NCI-H2227 (cell line): ENCODE results near the gene GPLD1.
"Not testable (repeated sequence)": the region's sequence is repeated elsewhere in the genome, so short reads cannot be mapped to it uniquely, and the experiment has no call there.

Experiments
- DNase-seq: peaks from one replicate; lab custom pipeline; 2025; ENCODE audit not compliant: unreplicated experiment; lab: John Stamatoyannopoulos, UW

The GPLD1 gene

GRCh38 chr6:24415753-24416152 is 73.6 kb downstream of the GPLD1 start:
- no peak for DNase-seq

- not testable (repeated sequence) for DNase-seq
Measured at GRCh38 chr6:24414531-24414930, 74.8 kb downstream of the GPLD1 start.

- DNase-seq, result no peak
Measured at GRCh38 chr6:24412294-24412693, 77.1 kb downstream of the GPLD1 start.

GRCh38 chr6:24410622-24411021 is 78.8 kb downstream of the GPLD1 start:
- no peak for DNase-seq

GRCh38 chr6:24408719-24409410 is 80.5 kb downstream of the GPLD1 start:
- DNase-seq, result no peak

- no peak for DNase-seq
Measured at GRCh38 chr6:24405262-24405661, 84.1 kb downstream of the GPLD1 start.

GRCh38 chr6:24403501-24403824 is 85.9 kb downstream of the GPLD1 start:
- DNase-seq, result no peak

GRCh38 chr6:24402697-24403500 is 86.5 kb downstream of the GPLD1 start, which contains the start of gene MRS2:
TSS of gene MRS2 (plus strand) at chr6:24402936. CDS start at chr6:24403047, 111 bp downstream.
- peak; percentile 84 for DNase-seq

GRCh38 chr6:24401458-24401857 is 87.9 kb downstream of the GPLD1 start:
- no peak for DNase-seq

GRCh38 chr6:24400045-24401039 is 89.0 kb downstream of the GPLD1 start:
- DNase-seq, result not testable (repeated sequence)

- DNase-seq, result no peak
Measured at GRCh38 chr6:24397631-24398030, 91.7 kb downstream of the GPLD1 start.

- no peak for DNase-seq
Measured at GRCh38 chr6:24396824-24397223, 92.6 kb downstream of the GPLD1 start.

GRCh38 chr6:24394780-24395437 is 94.5 kb downstream of the GPLD1 start:
- no peak for DNase-seq

- no peak for DNase-seq
Measured at GRCh38 chr6:24394061-24394779, 95.2 kb downstream of the GPLD1 start.

GRCh38 chr6:24391756-24392405 is 97.5 kb downstream of the GPLD1 start:
- DNase-seq, result no peak

GRCh38 chr6:24391208-24391607 is 98.2 kb downstream of the GPLD1 start:
- no peak for DNase-seq

- no peak for DNase-seq
Measured at GRCh38 chr6:24387818-24388217, 101.6 kb downstream of the GPLD1 start.

GRCh38 chr6:24385536-24386269 is 103.7 kb downstream of the GPLD1 start:
- no peak for DNase-seq
